Subcutaneous abdominal adipose tissue (tissue), 5 donors: ENCODE results near the gene STX1B.

Experiments used
- H3K27ac ChIP-seq: one replicate; pipeline ENCODE4 v1.7.0; 2013; ENCODE audit warnings: low read depth, mild to moderate bottlenecking, inconsistent platforms, low read length, moderate library complexity
- H3K27me3 ChIP-seq, 5 donors: one replicate each; pipeline ENCODE4 v1.7.0; 2013; ENCODE audit warnings: low read length in 5 of 5, inconsistent platforms in 1 of 5; ENCODE audit not compliant: control insufficient read depth in 5 of 5, insufficient read depth in 4 of 5
- H3K36me3 ChIP-seq, 5 donors: one replicate each; pipeline ENCODE4 v1.7.0; 2013; ENCODE audit warnings: low read length in 5 of 5; ENCODE audit not compliant: control insufficient read depth in 5 of 5, insufficient read depth in 5 of 5
- H3K4me1 ChIP-seq, 5 donors: one replicate each; pipeline ENCODE4 v1.7.0; 2013; ENCODE audit warnings: low read length in 5 of 5, mild to moderate bottlenecking in 3 of 5, moderate library complexity in 1 of 5; ENCODE audit not compliant: control insufficient read depth in 5 of 5, insufficient read depth in 5 of 5
- H3K4me3 ChIP-seq, 5 donors: one replicate each; pipeline ENCODE4 v1.7.0; 2013; ENCODE audit warnings: low read length in 5 of 5, low read depth in 1 of 5
- H3K9ac ChIP-seq, 5 donors: one replicate each; pipeline ENCODE4 v1.7.0; 2013; ENCODE audit warnings: low read length in 5 of 5, mild to moderate bottlenecking in 4 of 5, moderate library complexity in 3 of 5
- H3K9me3 ChIP-seq, 5 donors: one replicate each; pipeline ENCODE4 v1.7.0; 2013; ENCODE audit warnings: low read length in 5 of 5; ENCODE audit not compliant: control insufficient read depth in 5 of 5
- donor health status: healthy.
- donor health status: healthy.
- donor health status: healthy.
- donor health status: healthy.
- donor health status: healthy.

The STX1B gene

GRCh38 chr16:30980959-30981358 is 29.5 kb downstream of the STX1B start:
- Histone ChIP-seq H3K36me3 (peaks cover 0 to 83% (median 71%) of the 10 kb centered on the region in 5 donors), H3K27me3 (no peaks in the 10 kb centered on the region), H3K9ac (no peak overlapping the region), H3K27ac (no peak overlapping the region), H3K9me3 (no peaks in the 10 kb centered on the region), H3K4me1 (peaks cover 2 to 25% (median 15%) of the 10 kb centered on the region in 5 donors), H3K4me3 (no peak overlapping the region)

DNA sequence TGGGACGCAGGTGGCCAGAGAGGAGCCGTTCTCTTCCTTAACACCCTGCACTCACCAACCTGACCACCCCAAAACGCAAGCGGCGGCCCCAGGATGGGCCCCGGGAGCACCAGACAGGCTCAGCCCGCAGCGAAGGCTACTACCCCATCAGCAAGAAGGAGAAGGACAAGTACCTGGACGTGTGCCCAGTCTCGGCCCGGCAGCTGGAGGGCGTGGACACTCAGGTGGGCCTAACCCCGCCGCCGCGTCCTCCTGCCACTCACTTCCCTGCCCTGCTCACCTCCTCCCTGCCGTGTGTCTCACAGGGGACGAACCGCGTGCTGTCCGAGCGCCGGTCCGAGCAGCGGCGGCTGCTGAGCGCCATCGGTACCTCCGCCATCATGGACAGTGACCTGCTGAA is 30.0 kb downstream of the STX1B start:
- H3K4me3 ChIP-seq: no peak overlapping the region
- peaks cover 0 to 88% (median 76%) of the 10 kb centered on the region in 5 donors for H3K36me3 ChIP-seq
- no peak overlapping the region for H3K27ac ChIP-seq
- H3K4me1 ChIP-seq: peaks cover 1 to 20% (median 10%) of the 10 kb centered on the region in 5 donors
- no peaks in the 10 kb centered on the region for H3K27me3 ChIP-seq
- no peak overlapping the region for H3K9ac ChIP-seq
- H3K9me3 ChIP-seq: no peaks in the 10 kb centered on the region

DNA sequence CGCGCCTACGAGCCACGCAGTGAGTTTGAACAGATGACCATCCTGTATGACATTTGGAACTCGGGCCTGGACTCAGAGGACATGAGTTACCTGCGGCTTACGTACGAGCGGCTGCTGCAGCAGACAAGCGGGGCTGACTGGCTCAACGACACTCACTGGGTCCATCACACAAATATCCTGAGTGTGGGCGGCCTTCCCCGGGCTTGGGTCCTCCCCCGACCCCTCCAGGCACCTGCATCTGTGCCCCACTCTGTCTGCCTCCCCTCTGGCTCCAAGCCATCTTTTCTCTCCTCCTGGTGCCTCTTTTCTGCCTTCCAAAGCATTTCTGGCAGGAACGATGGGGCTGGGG is 30.4 kb downstream of the STX1B start:
- peaks cover 0 to 92% (median 78%) of the 10 kb centered on the region in 5 donors for H3K36me3 ChIP-seq
- H3K4me3 ChIP-seq: no peak overlapping the region
- no peak overlapping the region for H3K27ac ChIP-seq
- no peaks in the 10 kb centered on the region for H3K9me3 ChIP-seq
- H3K9ac ChIP-seq: no peak overlapping the region
- H3K4me1 ChIP-seq: peaks cover 0 to 15% (median 6%) of the 10 kb centered on the region in 5 donors
- no peaks in the 10 kb centered on the region for H3K27me3 ChIP-seq

- Histone ChIP-seq H3K4me1 (peaks cover 0 to 12% (median 4%) of the 10 kb centered on the region in 5 donors), H3K9me3 (no peaks in the 10 kb centered on the region), H3K27ac (no peak overlapping the region), H3K9ac (no peak overlapping the region), H3K27me3 (no peaks in the 10 kb centered on the region), H3K4me3 (no peak overlapping the region), H3K36me3 (peaks cover 0 to 96% (median 80%) of the 10 kb centered on the region in 5 donors)
These were observed 31.0 kb downstream of the STX1B start for GRCh38 chr16:30979170-30980022.

- H3K9ac ChIP-seq: no peak overlapping the region
- no peaks in the 10 kb centered on the region for H3K9me3 ChIP-seq
These were observed 32.9 kb downstream of the STX1B start for GRCh38 chr16:30977502-30977901.

GRCh38 chr16:30976486-30976885 is 34.0 kb downstream of the STX1B start:
- Histone ChIP-seq H3K9ac (no peak overlapping the region), H3K4me3 (no peak overlapping the region), H3K36me3 (peaks cover 5 to 98% (median 85%) of the 10 kb centered on the region in 5 donors), H3K27me3 (no peaks in the 10 kb centered on the region), H3K4me1 (no peaks in the 10 kb centered on the region), H3K9me3 (no peaks in the 10 kb centered on the region), H3K27ac (no peak overlapping the region)

More at GRCh38 chr16:30977502-30977901, 32.9 kb downstream of the STX1B start:
- H3K4me3 ChIP-seq: no peak overlapping the region
- H3K27ac ChIP-seq: no peak overlapping the region
- H3K27me3 ChIP-seq: no peaks in the 10 kb centered on the region
- H3K36me3 ChIP-seq: peaks cover 0 to 96% (median 83%) of the 10 kb centered on the region in 5 donors
- peaks cover 0 to 1% (median under 1%) of the 10 kb centered on the region in 5 donors for H3K4me1 ChIP-seq

DNA sequence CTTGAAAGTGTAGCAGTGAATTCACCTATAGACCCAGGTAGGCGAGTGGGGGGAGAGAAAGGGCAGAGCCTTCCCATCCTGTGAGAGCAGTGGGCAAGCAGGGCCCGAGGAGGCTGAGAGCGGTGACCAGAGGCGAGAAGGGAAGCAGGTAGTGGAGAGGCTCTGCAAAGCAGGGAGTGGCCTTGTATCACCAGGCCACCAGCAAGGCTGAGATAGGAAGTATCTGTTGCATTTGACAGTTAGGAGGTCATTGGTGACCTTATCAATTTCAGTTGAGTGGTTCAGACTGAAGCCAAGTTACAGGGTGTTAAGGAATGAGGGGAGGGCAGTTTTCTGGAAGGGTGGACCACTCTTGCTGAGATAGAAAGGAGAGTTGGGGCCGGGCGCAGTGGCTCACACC is 36.1 kb downstream of the STX1B start:
- Histone ChIP-seq H3K9ac (no peak overlapping the region), H3K36me3 (peaks cover 5 to 96% (median 85%) of the 10 kb centered on the region in 5 donors)

GRCh38 chr16:30972872-30973271 is 37.6 kb downstream of the STX1B start:
- H3K4me3 ChIP-seq: no peak overlapping the region
- no peaks in the 10 kb centered on the region for H3K9me3 ChIP-seq
- H3K27me3 ChIP-seq: no peaks in the 10 kb centered on the region
- H3K9ac ChIP-seq: no peak overlapping the region
- H3K36me3 ChIP-seq: peaks cover 5 to 94% (median 85%) of the 10 kb centered on the region in 5 donors
- H3K27ac ChIP-seq: no peak overlapping the region
- H3K4me1 ChIP-seq: peaks cover 0 to 3% (median under 1%) of the 10 kb centered on the region in 5 donors

More for the DNA sequence above, 36.1 kb downstream of the STX1B start:
- Histone ChIP-seq H3K9me3 (no peaks in the 10 kb centered on the region), H3K4me3 (no peak overlapping the region), H3K27me3 (no peaks in the 10 kb centered on the region), H3K4me1 (no peaks in the 10 kb centered on the region), H3K27ac (no peak overlapping the region)

DNA sequence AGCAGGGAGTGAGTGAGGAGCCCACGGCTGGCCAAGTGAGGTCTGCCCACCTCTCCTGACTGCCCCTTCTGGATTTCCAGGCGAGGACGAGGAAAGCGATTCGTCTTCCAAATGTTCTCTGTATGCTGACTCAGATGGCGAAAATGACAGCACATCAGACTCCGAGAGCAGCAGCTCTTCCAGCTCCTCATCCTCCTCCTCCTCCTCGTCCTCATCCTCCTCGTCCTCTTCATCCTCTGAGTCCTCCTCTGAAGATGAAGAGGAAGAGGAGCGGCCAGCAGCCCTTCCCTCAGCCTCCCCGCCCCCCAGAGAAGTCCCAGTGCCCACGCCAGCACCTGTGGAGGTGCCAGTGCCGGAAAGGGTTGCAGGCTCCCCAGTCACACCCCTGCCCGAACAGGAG is 39.1 kb downstream of the STX1B start:
- Histone ChIP-seq H3K4me3 (no peak overlapping the region), H3K36me3 (peaks cover 5 to 90% (median 83%) of the 10 kb centered on the region in 5 donors), H3K4me1 (peaks cover 0 to 5% (median 4%) of the 10 kb centered on the region in 5 donors), H3K27ac (no peak overlapping the region), H3K9me3 (no peaks in the 10 kb centered on the region), H3K27me3 (no peaks in the 10 kb centered on the region), H3K9ac (no peak overlapping the region)

DNA sequence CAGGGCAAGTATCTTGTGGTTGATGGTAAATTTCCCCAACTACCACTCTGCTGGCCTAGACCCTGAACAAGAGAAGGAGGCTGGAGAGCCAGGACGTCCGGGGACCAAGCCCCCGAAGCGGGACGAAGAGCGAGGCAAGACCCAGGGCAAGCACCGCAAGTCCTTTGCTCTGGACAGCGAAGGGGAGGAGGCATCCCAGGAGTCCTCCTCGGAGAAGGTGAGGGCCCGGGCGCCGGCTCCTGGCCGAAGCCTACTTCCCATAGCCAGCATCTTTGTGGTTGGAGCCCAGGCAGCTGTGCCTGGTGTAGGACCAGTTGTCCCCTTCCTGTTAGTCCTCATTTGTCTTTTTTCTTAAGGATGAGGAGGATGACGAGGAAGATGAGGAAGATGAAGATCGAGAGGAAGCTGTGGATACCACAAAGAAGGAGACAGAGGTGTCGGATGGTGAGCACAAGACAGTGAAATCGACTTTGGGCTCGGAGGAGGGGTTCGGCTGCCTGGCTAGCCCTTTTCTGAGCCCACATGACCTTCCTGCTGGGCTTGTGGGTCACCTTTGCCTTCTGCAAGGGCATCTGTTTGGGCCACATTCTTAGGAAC is 41.1 kb downstream of the STX1B start:
- Histone ChIP-seq H3K9me3 (no peaks in the 10 kb centered on the region), H3K27me3 (no peaks in the 10 kb centered on the region), H3K9ac (no peak overlapping the region), H3K27ac (no peak overlapping the region), H3K4me3 (no peak overlapping the region), H3K4me1 (peaks cover 0 to 5% (median 4%) of the 10 kb centered on the region in 5 donors), H3K36me3 (peaks cover 5 to 90% (median 87%) of the 10 kb centered on the region in 5 donors)
